Measurements from ENCODE around the gene CLDN4.

The CLDN4 gene

GRCh38 chr7:73876973-73877372 is 46.2 kb downstream of the CLDN4 start:
- no peak for DNase-seq

- no peak for DNase-seq
These were observed 49.3 kb downstream of the CLDN4 start for GRCh38 chr7:73879977-73880681.

DNA sequence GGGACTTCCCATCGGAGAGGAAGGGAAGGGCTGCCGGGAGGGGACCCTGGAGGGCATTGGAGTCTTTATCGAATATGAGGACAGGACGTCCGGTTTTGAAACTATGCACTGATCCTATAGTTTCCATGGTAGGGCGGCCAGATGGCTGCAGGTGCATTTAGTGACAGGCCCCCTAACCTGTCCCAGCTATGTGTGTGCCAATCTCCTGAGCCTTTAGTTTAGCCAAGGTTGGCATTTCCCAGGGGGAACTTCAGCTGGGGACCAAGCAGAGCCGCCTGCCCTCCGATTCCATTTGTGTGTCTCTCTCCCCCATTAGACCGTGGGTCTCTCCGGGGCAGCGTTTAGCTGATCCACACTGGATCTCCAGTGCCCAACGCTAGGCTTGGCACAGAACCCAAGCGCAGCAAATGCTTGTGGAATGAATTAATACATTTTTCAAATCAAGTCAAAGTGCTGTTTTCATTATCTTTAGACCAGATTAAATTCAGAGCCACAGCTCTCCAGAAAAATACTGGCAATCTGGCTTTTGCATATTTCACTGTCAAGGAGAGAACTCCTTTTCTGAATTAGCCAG is 50.0 kb downstream of the CLDN4 start:
- DNase-seq, result no peak

- DNase-seq, result no peak
These were observed 50.7 kb downstream of the CLDN4 start for GRCh38 chr7:73881352-73882046.

GRCh38 chr7:73882047-73882402 is 51.2 kb downstream of the CLDN4 start:
- no peak for DNase-seq
